GM21737 (cell line): Measurements from ENCODE around the gene SLC16A12.
"Not testable (repeated sequence)": the region's sequence is repeated elsewhere in the genome, so short reads cannot be mapped to it uniquely, and the experiment has no call there.

Experiments
- ATAC-seq: cut with Tn5 transposase; IDR thresholded peaks from one replicate; pipeline ENCODE4 v1.9.1; 2021; ENCODE audit warnings: mild to moderate bottlenecking, moderate library complexity; ENCODE audit not compliant: unreplicated experiment

Gene SLC16A12

DNA sequence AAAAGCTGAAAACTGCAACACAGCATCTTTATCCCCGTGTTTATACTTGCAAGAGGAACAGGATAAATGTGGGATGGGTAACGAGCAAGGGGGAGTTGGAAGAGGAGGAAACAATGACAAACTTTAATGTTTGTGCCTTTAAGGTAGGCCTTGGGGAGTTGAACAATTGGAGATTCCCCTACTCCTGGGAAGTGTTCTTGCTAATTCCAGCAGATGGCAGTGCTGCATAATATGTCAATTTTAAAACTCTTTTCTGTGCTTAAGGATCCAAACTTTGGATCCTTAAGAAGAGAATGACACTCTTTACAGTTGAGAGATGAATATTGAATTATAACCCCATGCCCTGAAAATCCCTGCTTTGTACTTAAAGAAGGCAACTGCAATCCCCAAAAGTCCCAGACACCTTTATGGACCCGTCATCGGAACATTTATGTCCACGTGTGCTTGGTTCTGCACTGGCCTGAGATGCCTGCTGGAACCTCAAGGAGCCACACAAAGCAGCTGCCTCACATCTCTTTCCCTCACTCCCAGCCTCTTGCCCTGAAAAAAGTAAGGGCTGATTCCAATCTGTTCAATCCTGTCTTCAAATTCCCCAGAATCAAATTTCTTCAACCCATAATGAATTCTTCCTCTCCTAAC, 109.0 kb downstream of the SLC16A12 start:
- ATAC-seq = no peak

DNA sequence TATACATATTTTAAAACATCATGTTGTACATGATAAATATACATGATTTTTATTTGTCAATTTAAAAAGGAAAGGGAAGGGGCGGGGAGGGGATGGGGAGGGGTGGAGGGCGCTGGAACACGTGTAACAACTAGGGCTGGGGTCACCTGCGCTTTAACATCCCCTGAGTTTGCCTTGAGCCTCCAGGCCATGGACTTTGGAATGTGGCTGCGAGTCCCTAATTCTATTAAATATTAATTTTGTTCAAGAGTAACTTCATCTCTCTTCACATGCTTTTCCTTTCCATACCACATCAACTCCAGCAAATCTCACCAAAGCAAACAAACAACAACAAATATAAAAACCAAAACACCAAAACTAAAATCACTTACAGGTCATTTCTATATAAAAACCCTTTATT, 110.4 kb downstream of the SLC16A12 start:
- no peak for ATAC-seq

DNA sequence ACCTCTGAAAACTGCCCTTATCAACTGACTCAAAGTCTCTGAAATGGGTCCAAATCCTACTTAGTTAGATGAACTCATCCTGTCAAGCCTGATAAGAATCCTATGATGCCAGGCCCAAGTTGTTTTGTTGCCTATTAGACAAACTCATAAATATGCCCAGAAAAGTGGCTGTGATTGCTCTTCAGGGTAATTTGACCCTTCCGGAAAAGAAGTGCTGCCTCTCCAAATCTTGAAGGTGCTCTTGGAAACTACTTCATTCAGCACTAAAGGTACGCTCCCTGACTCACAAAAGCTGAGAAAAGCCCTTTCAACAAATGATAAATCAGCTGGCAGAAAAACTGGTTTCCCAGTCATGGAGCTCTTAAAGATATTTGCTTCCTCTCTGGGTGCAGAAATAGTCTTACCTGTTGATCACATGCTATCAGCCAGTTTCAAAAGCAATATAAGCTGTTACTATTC, 114.3 kb downstream of the SLC16A12 start:
- ATAC-seq = no peak

DNA sequence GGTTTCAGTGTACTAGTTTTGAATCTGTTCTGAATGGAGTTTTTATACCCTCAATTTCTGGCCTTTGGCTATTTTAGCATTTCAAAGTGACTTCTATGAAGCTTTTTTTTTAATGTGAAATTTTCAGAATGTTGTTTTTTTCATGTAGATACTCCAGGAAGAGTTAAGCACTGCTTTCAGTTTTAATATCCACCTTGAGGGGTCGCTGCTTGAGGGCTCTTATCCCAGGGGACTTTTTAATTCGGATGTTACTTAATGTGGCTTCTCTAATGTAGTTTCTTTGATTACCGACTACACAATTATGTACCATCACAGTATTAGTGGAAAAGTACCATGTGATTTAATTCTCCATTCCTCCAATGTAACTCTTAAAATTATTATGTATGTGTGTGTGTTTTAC, 115.8 kb downstream of the SLC16A12 start:
- ATAC-seq = no peak

DNA sequence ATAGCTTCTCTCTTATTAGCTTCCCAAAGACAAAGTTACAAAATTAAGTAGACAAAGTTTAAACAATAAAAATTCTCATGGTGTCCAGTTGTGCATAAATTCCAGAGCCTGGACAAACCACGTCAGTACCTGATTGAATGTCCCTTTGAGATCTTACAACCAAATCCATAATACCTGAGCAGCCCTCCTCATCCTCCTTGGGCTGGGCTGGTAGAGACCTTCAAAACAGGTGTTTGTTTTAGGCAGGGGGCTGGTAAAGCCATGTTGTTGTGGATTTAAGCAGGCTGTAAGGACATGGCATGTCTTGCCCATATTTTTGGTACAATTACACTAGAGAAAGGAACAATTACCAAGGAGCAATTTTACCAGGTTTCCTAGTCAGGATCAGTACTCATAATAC, 118.9 kb downstream of the SLC16A12 start:
- ATAC-seq = no peak

DNA sequence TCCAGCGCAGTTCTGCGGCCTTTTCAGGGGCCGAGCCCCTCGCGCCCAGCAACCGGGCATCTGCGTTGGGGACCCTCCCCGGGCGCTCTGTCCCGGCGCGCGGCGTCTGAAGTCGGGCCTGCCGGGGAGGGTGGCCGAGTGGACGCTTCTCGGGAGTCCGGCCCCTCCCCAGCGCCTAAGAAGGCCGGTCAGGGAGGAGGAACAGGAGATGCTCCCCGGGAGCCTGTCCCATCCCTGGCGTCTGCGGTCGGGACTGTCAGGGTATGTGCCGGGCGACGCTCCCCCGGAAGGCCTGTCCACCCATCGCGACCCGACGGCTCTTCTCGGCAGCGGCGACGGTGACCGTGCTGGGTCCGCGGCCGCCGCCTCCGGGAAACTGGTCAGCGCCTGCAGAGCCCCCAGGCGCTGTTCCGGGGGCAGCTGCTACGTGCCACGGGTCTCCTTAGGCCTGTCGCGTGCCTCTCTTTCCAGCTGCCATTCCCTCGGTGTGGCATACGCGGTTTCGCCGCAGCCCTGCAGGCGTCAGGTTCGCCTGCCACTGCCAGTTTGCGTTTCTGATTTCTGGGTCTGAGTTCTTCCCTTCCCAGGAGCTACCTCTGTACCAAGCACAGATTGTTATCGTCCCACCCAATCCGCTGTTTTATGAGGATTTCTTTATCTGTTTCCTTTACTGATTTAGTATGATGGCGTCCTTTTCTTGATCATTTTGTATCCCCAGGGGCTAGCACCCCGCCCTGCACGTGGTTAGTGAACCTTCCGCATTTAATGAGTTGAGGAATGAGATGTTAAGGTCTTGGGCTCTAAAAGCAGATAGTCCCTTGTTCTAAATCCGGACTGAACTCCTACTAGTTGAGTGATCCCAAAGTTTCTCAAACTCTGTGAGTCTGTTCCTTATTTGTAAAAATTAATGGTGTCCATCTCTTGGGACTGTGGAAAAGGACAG, 120.2 kb downstream of the SLC16A12 start:
- ATAC-seq = peak; percentile 36

DNA sequence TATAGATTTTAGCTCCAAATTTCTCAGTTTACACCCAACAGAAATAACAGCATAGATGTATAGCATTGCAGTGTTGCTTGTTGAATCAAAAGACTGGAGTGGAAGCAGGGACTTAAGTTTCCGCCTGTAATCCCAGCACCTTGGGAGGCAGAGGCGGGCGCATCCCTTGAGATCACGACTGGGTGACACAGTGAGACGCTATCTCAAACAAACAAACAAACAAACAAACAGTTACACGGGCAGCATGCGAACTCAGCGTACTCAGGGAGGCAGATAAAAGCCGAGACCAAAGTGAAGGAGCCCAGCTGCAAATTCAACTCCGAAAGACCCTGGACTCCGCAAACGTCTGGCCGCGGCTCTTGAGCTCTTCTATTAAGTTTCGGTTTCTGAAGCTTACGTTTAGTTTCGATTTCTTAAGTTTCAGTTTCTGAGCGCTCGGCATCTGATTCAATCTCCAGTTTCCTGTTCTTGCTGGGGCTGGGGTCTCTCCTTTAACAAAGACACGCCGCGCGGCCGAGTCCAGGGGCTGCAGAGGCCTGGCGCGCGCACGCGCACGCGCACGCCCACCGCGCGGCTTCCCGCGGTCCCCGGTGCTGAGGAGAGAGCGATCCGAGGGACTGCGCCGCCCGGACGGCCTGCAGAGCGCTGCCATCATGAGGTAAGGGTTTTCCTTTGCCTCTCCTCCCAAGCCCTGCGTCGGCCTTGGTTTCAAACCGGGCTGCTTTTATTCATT, 121.1 kb downstream of the SLC16A12 start, which contains the start of gene IFIT5:
Gene IFIT5 (plus strand): TSS at position 423 of the 733 bp plus-strand sequence. CDS start 231 bp downstream, at position 654.
- peak; percentile 80 for ATAC-seq

DNA sequence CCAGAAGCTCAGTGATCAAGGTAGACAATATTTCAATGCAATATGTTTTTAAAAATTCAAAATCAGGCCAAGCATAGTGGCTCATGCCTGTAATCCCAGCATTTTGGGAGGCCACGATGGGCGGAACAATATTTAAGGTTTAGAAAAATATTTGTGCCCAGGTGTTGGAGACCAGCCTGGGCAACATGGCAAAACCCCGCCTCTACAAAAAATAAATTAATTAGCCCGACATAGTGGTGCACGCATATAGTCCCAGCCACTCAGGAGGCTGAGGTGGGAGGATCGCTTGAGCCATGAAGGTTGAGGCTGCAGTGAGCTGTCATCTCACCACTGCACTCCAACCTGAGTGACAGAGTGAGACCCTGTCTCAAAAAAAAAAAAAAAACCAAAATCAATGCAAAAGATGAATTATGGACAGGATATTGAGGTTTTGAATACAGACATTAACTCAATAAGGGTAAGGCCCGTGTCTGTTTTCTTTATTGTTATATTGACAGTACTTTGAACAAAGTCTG, 121.9 kb downstream of the SLC16A12 start:
- no peak for ATAC-seq

DNA sequence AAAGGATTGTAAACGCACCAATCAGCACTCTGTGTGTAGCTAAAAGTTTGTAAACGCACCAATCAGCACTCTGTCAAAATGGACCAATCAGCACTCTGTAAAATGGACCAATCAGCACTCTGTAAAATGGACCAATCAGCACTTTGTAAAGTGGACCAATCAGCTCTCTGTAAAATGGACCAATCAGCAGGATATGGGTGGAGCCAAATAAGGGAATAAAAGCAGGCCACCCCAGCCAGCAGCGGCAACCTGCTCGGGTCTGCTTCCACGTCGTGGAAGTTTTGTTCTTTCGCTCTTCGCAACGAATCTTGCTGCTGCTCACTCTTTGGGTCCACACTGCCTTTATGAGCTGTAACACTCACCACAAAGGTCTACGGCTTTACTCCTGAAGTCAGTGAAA, 123.1 kb downstream of the SLC16A12 start:
- not testable (repeated sequence) for ATAC-seq

DNA sequence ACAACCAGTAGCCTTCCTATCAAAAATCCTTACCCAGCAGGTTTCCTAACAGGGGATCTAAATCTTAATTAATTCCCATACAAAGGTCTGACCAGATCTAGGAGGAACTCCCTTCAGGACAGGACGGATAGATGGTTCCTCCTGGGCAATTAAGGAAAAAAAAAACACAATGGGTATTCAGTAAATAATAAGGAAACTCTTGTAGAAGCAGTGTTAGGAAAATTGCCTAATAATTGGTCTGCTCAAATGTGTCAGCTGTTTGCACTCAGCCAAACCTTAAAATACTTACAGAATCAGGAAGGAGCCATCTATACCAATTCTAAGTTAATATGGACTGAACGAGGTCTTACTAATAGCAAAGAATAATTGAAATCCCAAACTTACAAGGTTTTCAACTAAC, 124.3 kb downstream of the SLC16A12 start:
- ATAC-seq = not testable (repeated sequence)

DNA sequence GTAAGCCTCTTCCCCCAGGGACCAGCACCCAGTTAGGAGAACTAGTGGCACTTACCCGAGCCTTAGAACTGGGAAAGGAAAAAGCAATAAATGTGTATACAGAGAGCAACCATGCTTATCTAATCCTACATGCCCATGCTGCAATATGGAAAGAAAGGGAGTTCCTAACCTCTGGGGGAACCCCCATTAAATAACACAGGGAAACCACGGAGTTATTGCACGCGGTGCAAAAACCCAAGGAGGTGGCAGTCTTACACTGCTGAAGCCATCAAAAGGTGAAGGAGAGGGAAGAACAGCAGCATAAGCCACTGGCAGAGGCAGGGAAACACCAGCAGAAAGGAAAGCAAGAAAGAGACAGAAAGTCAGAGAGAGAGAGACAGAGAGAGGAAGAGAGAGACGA, 124.8 kb downstream of the SLC16A12 start:
- not testable (repeated sequence) for ATAC-seq

DNA sequence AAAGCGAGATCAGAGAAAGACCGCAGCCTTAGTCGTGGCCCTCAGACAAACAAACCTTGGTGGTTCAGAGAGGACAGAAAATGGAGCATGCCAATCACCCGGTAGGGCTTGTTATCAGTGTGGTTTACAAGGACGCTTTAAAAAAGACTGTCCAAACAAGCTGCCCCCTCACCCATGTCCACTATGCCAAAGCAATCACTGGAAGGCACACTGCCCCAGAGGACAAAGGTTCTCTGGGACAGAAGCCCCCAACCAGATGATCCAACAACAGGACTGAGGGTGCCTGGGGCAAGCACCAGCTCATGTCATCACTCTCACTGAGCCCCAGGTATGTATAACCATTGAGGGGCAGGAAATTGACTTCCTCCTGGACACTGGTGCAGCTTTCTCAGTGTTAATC, 126.1 kb downstream of the SLC16A12 start:
- not testable (repeated sequence) for ATAC-seq

DNA sequence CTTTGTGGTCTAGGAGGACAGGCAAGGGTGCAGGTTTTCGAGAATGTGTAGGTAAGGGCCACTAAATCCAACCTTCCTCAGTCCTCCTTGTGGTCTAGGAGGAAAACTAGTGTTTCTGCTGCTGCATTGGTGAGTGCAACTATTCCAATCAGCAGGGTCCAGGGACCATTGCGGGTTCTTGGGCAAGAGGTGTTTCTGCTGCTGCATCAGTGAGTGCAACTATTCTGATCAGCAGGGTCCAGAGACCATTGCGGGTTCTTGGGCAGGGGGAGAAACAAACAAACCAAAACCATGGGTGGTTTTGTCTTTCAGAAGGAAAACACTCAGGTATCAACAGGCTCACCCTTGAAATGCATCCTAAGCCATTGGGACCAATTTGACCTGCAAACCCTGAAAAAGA, 127.6 kb downstream of the SLC16A12 start:
- ATAC-seq = not testable (repeated sequence)

DNA sequence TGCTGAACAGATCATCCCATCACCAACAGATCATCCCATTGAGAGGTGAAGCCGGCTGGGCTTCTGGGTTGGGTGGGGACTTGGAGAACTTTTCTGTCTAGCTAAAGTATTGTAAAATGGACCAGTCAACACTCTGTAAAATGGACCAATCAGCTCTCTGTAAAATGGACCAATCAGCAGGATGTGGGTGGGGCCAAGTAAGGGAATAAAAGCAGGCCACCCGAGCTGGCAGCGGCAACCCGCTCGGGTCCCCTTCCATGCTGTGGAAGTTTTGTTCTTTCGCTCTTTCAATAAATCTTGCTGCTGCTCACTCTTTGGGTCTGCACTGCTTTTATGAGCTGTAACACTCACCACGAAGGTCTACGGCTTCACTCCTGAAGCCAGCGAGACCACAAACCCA, 129.2 kb downstream of the SLC16A12 start:
- not testable (repeated sequence) for ATAC-seq

DNA sequence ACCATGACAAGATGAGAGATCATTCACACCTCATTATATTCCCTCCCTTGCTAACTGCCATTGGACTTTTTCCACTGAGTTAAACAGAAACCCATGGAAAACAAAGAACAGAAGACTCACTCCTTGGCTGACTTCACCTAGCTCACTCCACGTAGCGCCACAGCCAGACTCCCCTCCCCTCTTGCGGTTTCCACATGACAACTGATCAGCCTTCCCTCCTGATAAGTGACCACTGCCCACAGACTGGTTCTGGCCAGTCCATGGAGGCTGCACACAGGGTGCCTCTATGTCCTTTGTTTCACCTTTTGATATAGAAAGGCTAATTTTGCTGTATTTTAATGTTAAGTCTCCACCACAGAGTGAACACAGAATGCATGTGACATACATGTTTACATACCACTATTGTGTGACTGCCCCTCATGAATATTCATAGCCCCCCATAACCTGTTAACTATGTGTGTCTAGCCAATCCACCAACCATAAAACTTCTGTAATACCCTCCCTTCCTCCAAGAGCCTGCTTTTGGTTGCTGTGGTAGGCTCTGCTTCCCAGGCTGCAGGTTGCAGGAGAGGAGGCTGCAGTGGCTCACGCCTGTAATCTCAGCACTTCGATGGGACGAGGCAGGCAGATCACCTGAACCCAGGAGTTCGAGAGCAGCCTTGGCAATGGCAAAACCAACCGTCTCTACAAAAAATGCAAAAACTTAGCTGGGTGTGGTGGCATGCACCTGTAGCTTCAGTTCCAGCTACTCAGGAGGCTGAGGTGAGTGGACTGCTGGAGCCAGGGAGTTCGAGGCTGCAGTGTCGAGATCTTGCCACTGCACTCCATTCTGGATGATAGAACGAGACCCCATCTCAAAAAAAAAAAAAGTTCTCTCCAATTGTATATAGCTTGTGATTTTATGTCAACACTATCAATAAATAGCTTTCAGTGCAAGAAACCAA, 131.0 kb downstream of the SLC16A12 start:
- no peak for ATAC-seq

DNA sequence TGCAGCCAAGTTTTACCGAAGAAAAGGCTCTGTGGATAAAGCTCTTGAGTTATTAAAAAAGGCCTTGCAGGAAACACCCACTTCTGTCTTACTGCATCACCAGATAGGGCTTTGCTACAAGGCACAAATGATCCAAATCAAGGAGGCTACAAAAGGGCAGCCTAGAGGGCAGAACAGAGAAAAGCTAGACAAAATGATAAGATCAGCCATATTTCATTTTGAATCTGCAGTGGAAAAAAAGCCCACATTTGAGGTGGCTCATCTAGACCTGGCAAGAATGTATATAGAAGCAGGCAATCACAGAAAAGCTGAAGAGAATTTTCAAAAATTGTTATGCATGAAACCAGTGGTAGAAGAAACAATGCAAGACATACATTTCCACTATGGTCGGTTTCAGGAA, 132.4 kb downstream of the SLC16A12 start:
- ATAC-seq = no peak

DNA sequence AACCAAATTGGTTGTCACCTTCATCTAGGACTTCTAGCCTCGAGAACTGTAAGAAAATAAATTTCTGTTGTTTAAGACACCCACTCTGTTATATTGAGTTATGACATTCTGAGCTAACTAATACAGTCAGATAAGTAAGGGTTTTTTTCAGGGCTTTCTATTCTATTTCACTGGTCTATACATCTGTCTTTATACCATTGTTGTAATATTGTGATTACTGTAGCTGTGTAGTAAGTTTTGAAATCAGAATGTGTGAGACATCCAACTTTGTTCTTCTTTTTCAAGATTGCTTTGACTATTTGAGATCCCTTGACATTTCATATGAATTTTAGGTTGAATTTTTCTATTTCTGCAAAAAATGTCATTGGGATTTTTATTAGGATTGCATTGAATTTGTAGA, 135.4 kb downstream of the SLC16A12 start:
- ATAC-seq = no peak

DNA sequence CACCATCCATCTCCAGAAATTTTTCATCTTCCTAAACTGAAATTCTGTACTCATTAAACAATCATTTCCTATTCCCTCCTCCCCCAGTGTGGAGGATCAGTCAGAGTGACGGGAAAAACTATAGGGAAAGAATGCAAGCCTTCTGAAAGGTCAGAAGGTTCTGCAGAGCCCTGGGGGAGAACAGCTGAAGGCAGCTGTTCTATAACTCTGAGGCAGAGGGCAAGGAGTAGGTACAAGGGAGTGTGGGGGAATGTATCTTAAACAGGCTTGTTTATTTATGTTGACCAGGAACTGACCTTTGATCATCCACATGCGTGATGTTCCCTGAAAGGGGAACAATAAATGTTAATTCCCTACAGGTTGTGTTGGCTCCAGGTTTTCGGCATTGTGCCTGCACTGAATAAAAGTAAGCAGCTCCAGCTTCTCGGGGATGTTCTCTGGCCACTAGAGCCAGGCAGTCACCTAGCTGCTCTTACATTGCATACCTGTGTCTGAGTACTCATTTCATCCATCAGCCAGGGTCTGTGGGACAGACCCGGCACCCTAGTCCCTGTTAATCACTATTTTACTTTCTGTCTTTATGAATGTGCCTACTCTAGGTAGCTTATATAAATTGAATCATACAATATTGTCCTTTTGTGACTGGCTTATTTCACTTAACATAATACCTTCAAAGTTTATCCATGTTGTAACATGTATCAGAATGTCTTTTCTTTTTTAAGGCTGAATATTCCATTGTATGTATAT, 137.2 kb downstream of the SLC16A12 start:
- ATAC-seq = no peak

DNA sequence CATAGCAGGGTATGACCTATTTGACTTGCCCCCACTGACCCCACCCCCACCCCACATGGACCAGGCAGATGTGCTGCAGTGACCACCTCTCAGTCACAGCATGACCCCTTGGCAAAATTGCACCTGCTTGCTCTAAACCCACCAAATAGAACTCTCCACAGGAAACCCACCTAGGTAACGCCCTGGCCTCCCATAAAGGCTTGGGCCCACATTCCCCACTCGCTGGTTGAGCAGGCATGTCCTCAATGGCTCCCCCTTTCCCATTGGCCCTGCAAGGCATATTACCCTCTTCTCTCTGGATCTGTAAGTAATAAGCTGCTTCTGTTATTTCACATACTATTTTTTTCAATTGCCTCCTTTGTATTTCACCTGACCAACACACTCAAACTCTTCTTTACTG, 140.3 kb downstream of the SLC16A12 start:
- no peak for ATAC-seq
